ENCODE results near the gene PDE10A. TPM values are rescaled to one million over a fixed set of nuclear protein-coding genes. Genes with fewer than 3 reads are reported as not detected.

Gene PDE10A
- total RNA-seq, 1 experiment from 2014 or later = 0.31 TPM

DNA sequence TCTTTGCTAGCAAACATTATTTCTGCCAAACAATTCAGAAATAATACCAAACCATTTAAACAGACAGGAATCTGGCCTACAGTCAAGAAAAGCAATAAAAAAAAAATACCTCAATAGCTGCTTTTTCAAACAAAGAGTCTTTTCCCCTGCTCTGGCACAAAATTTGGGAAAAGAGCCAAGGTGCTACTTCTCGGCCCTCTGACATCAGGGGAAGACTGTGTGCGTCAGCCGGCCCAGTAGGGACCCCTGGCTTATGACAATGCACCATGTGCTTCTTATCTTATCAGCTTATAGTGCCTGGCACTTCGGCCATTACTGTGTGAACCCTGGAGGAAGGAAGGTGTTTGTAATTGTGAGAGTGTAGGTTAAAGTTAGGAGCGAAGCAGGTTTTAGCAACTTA, 89.4 kb downstream of the PDE10A start:
- no peak for DNase-seq
- TF ChIP-seq, protein P1, sequence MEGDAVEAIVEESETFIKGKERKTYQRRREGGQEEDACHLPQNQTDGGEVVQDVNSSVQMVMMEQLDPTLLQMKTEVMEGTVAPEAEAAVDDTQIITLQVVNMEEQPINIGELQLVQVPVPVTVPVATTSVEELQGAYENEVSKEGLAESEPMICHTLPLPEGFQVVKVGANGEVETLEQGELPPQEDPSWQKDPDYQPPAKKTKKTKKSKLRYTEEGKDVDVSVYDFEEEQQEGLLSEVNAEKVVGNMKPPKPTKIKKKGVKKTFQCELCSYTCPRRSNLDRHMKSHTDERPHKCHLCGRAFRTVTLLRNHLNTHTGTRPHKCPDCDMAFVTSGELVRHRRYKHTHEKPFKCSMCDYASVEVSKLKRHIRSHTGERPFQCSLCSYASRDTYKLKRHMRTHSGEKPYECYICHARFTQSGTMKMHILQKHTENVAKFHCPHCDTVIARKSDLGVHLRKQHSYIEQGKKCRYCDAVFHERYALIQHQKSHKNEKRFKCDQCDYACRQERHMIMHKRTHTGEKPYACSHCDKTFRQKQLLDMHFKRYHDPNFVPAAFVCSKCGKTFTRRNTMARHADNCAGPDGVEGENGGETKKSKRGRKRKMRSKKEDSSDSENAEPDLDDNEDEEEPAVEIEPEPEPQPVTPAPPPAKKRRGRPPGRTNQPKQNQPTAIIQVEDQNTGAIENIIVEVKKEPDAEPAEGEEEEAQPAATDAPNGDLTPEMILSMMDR (conservative IDR thresholded peaks at IDR 0.05) = no peak
- H3K79me2 ChIP-seq (ENCODE audit: insufficient read depth, low read length) = no peaks in the 10 kb centered on the region
- no peak overlapping the region for H3K27ac ChIP-seq (ENCODE audit: insufficient read length, low read depth, low read length)
- H3K4ac ChIP-seq (ENCODE audit: low read depth, low read length) = no peak overlapping the region
- no peak overlapping the region for H3T11ph ChIP-seq (ENCODE audit: low read length)
- H2AK5ac ChIP-seq (ENCODE audit: insufficient read length, low read length) = no peak overlapping the region
- H3K23ac ChIP-seq (ENCODE audit: insufficient read length, low read depth, low read length) = no peak overlapping the region
- H3K56ac ChIP-seq (ENCODE audit: insufficient read length, low read depth, low read length) = no peak overlapping the region
- Mint-ChIP-seq H3K4me3 (no peak overlapping the region), H3K27ac (no peak overlapping the region; a peak in 1 of 7 replicates), H3K36me3 (ENCODE audit: insufficient read depth in 1 of 3, low read depth in 3 of 3) (no peaks in the 10 kb centered on the region), H3K4me1 (no peaks in the 10 kb centered on the region), H3K27me3 (ENCODE audit: low read depth) (no peaks in the 10 kb centered on the region), H3K9me3 (no peaks in the 10 kb centered on the region)
- H3K27me3 ChIP-seq (ENCODE audit: insufficient read depth, low read length) = no peaks in the 10 kb centered on the region
- H2BK15ac ChIP-seq (ENCODE audit: low read depth, low read length) = no peak overlapping the region
- no peak overlapping the region for H3K14ac ChIP-seq (ENCODE audit: insufficient read depth, low read length)
- no peak overlapping the region for H2AFZ ChIP-seq (ENCODE audit: low read length)
- H2BK12ac ChIP-seq (ENCODE audit: insufficient read length, low read depth, low read length) = no peak overlapping the region
- H3K4me1 ChIP-seq (ENCODE audit: insufficient read depth, low read length) = 0 out of 2 replicates have a peak, but pooled peaks cover 1% of the 10 kb centered on the region
- no peak overlapping the region for H4K5ac ChIP-seq (ENCODE audit: insufficient read length, low read depth, low read length)
- no peaks in the 10 kb centered on the region for H4K20me1 ChIP-seq (ENCODE audit: control insufficient read depth, insufficient read depth, insufficient read length)
- no peak overlapping the region for H3K9ac ChIP-seq (ENCODE audit: extremely low read depth, insufficient read length, low read length)
- H4K8ac ChIP-seq (replicated peaks; ENCODE audit: insufficient read length, low read depth, low read length) = no peak overlapping the region
- no peak overlapping the region for H3K4me2 ChIP-seq (ENCODE audit: insufficient read depth, insufficient read length, low read length)
- no peaks in the 10 kb centered on the region for H3K79me1 ChIP-seq (ENCODE audit: insufficient read depth, low read depth, low read length, poor library complexity, severe bottlenecking)
- H2BK120ac ChIP-seq (ENCODE audit: low read depth, low read length, poor library complexity, severe bottlenecking) = no peak overlapping the region
- no peak overlapping the region for H4K91ac ChIP-seq (ENCODE audit: insufficient read length, low read depth, low read length)
- H2BK5ac ChIP-seq (ENCODE audit: insufficient read length, low read length) = no peak overlapping the region
- no peak overlapping the region for H3K18ac ChIP-seq (ENCODE audit: insufficient read length, low read depth, low read length)
- no CpG with 5 or more reads among the region's 5 CpGs for WGBS (ENCODE audit: extremely low coverage, insufficient read length, low lambda C conversion rate)
- H3K9me3 ChIP-seq (ENCODE audit: control insufficient read depth, low read depth, low read length) = no peaks in the 10 kb centered on the region
- H2BK20ac ChIP-seq (ENCODE audit: low read depth, low read length, poor library complexity, severe bottlenecking) = no peak overlapping the region
- H3K23me2 ChIP-seq (ENCODE audit: insufficient read length, low read depth, low read length, poor library complexity, severe bottlenecking) = no peaks in the 10 kb centered on the region

Measured in H9 (cell line).